ENCODE results near the gene HADH.
A peak's percentile ranks its signal among the peaks of the same experiment; 100 is the strongest.
"Not testable (repeated sequence)": the region's sequence is repeated elsewhere in the genome, so short reads cannot be mapped to it uniquely, and the experiment has no call there.

The HADH gene

DNA sequence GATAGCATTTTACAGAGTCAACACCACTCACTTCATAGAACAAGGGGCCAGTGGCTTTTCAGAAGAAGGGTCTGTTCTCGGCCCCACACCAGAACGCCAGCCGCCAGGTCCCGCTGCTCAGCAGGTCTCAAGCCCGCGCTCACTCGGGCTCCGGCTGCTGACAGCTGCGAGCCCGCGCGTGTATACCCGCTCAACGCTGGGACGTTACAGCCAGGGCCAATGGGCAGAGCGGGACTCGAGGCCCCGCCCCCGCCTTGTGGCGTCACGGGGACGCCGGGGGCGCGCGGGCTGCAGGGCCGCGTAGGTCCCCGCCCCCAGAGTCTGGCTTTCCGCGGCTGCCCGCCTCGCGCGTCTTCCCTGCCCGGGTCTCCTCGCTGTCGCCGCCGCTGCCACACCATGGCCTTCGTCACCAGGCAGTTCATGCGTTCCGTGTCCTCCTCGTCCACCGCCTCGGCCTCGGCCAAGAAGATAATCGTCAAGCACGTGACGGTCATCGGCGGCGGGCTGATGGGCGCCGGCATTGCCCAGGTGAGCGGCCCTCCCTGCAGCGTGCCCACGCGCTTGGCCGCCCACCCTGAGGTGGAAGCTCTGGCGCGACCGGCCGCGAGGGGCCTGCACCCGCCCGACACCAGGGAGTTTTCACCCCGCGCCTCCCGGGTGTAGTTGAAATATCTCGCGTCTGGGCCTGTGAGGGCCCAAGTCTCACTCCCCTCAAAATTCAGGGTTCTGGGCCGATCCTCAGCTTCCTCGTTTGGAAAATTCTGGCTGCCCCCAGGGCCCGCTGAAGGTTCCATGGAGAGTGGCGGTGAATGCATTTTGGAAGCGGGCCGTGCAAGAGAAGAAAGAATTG, at the start of gene HADH:
Gene HADH, plus strand, starts transcription at position 353 of the 850 bp plus-strand sequence. Its CDS starts 44 bp downstream, at position 397.
- TF ChIP-seq, protein P1, sequence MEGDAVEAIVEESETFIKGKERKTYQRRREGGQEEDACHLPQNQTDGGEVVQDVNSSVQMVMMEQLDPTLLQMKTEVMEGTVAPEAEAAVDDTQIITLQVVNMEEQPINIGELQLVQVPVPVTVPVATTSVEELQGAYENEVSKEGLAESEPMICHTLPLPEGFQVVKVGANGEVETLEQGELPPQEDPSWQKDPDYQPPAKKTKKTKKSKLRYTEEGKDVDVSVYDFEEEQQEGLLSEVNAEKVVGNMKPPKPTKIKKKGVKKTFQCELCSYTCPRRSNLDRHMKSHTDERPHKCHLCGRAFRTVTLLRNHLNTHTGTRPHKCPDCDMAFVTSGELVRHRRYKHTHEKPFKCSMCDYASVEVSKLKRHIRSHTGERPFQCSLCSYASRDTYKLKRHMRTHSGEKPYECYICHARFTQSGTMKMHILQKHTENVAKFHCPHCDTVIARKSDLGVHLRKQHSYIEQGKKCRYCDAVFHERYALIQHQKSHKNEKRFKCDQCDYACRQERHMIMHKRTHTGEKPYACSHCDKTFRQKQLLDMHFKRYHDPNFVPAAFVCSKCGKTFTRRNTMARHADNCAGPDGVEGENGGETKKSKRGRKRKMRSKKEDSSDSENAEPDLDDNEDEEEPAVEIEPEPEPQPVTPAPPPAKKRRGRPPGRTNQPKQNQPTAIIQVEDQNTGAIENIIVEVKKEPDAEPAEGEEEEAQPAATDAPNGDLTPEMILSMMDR (conservative IDR thresholded peaks at IDR 0.05; ENCODE audit: low read depth, low read length): no peak
- peak; percentile 67 for DNase-seq (ENCODE audit: low read depth)
- H3K4me3 ChIP-seq (ENCODE audit: low read length): peak within 1 kb of the TSS; percentile 76

DNA sequence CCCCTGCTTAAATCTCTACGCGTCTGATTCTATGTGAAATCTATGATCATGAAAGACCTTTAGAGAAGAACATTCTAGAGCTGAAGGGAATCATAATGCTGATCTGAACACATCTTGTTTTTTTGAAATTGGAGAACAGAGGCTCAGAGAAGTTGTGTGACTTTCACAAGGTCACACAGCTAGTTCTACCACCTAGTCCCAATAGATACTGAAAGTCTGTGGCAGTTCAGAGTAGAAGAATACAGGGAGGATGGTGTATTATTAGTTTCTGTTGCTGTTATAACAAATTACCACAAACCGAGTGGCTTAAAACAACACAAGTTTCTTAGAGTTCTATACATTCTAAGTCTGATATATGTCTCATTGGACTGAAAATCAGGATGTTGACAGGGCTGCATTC, 43.9 kb upstream of the HADH start:
- no peak for DNase-seq (ENCODE audit: low read depth)
- H3K4me3 ChIP-seq (ENCODE audit: low read length): no peak overlapping the region
- TF ChIP-seq, protein P1 (conservative IDR thresholded peaks at IDR 0.05; ENCODE audit: low read depth, low read length): no peak

DNA sequence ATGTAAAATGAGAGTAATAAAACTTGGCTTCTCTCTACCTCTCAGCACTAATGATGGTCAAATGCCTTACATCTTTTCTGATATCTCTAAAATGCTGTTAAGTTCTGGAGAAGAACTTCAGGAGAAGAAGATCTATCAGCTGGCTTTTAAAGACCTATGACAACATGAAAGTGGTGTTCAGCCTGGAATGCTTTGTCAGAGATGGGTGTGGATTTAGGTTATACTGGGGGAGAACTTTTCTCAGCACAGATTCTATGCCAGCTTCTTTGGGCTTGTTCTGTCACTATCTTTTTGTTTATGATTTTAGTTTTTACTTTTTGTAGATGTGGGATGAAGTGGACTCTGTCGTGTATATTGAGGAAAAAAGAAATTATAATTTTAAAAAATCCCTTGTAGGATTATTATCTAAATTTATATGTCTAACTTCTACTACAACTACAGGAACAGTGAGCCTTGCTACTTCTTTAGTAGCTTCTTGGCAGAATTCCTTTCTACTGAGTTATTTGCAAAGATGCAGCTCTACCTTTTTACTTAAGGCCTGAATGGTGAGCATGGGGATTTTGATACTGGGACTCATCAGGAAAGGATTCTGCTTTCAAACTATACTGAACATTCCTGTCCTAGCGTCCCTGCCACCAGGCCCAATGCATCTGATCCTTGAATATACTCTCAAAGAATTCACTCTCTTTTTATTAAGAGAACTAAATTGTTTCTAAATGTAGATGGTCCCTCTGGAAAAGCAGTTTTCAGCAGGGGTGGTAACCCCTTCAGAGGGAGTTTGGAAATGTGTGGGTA, 38.7 kb upstream of the HADH start:
- TF ChIP-seq, protein P1 (conservative IDR thresholded peaks at IDR 0.05; ENCODE audit: low read depth, low read length): no peak
- DNase-seq (ENCODE audit: low read depth): no peak
- H3K4me3 ChIP-seq (ENCODE audit: low read length): no peak overlapping the region

DNA sequence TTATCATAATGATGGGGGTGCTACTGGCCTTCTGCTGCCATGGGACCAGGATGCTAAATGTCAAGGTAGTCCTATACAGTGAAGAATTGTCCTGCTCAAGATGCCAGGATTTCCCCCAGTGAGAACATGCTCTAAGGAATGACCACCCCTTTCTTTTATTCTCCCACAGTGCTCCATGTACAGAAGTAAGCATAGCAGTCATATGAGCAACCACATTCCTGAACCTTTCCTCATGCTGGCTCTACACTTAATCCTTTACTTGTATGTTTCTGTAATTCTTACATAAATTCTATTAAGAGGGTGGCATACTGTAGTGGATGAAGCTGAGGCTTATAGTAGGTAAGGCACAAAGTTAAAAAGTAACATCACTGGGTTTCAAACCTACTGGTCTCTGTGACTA, 38.1 kb upstream of the HADH start:
- TF ChIP-seq, protein P1 (conservative IDR thresholded peaks at IDR 0.05; ENCODE audit: low read depth, low read length): no peak
- DNase-seq (ENCODE audit: low read depth): peak; percentile 94
- no peak overlapping the region for H3K4me3 ChIP-seq (ENCODE audit: low read length)

DNA sequence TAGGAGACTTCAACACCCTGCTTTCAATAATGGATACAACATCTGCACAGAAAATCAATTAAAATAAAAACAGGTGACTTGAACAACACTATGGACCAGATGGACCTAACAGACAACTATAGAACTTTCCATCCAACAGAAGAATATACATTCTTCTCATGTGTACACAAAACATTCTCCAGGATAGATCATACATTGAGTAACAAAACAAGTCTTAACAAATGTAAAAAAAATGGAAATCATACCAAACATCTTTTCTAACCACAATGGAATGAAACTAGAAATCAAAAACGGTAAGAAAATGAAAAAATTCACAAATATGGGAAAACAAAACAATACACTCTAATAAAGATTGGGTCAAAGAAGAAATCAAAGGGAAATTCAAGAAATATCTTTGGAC, 33.7 kb upstream of the HADH start:
- DNase-seq (ENCODE audit: low read depth): no peak
- no peak overlapping the region for H3K4me3 ChIP-seq (ENCODE audit: low read length)
- TF ChIP-seq, protein P1 (conservative IDR thresholded peaks at IDR 0.05; ENCODE audit: low read depth, low read length): no peak

DNA sequence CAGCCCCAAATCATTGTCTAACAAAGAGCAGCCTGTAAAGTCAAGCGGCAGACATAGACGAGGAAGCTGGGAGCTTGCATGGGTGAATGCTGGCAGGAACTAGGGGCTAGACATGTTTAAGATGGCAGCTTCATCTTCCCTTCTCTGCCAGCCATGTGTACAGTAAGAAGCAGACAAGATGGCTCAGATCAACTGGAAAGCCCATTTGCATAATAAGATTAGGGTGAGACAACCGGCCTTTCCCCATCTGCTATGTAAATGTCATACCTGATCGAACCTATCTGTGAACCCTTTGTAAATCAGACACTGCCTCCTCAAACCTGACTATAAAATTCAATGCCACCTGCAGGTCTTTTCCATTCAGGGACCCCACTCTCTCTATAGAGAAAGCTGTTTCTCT, 22.8 kb upstream of the HADH start:
- no peak overlapping the region for H3K4me3 ChIP-seq (ENCODE audit: low read length)
- no peak for DNase-seq (ENCODE audit: low read depth)
- TF ChIP-seq, protein P1 (conservative IDR thresholded peaks at IDR 0.05; ENCODE audit: low read depth, low read length): no peak

DNA sequence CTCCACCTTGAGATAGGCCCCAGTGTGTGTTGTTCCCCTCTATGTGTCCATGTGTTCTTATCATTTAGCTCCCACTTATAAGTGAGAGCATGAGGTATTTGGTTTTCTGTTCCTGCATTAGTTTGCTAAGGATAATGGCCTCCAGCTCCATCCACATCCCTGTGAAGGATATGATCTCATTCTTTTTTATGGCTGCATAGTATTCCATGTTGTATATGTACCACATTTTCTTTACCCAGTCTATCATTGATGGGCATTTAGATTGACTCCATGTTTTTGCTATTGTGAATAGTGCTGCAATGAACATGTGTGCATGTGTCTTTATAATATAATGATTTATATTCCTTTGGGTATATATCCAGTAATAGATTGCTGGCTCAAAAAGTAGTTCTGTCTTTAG, 22.2 kb upstream of the HADH start:
- DNase-seq (ENCODE audit: low read depth): not testable (repeated sequence)

DNA sequence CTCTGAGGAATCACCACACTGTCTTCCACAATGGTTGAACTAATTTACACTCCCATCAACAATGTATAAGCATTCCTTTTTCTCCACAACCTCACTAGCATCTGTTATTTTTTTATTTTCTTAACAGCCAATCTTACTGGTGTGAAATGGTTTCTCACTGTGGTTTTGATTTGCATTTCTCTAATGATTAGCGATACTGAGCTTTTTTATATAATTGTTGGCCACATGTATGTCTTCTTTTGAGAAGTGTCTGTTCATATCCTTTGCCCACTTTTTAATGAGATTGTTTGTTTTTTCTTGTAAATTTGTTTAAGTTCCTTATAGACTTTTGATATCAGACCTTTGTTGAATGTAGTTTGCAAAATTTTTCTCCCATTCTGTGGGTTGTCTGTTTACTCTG, 21.8 kb upstream of the HADH start:
- H3K4me3 ChIP-seq (ENCODE audit: low read length); DNase-seq (ENCODE audit: low read depth): not testable (repeated sequence)

More for the DNA sequence above, 22.2 kb upstream of the HADH start:
- H3K4me3 ChIP-seq (ENCODE audit: low read length): not testable (repeated sequence)

Measured in retinal pigment epithelial cell (primary cell).